Thyroid gland (tissue), 4 donors: ENCODE results near the gene MBD1. TPM values are rescaled to one million over a fixed set of nuclear protein-coding genes. Genes with fewer than 3 reads are reported as not detected.

Experiments used
- DNase-seq, 2 donors: peaks; one replicate each; pipeline ENCODE4 v3.0.0-alpha.2; 2019
- H3K27ac ChIP-seq, 3 donors: fragments of 200-600 bp; sonication (generic); 1 replicate in 2 of 3; 2 replicates in 1 of 3; pipeline ENCODE4 v1.5.1; 2016 to 2019; ENCODE audit warnings: mild to moderate bottlenecking in 1 of 3, moderate library complexity in 1 of 3
- H3K27me3 ChIP-seq: fragments of 200-600 bp; sonication (generic); one replicate; pipeline ENCODE4 v1.5.1; 2019
- H3K36me3 ChIP-seq, 2 donors: fragments of 200-600 bp; sonication (generic); one replicate each; pipeline ENCODE4 v1.5.1; 2016 to 2019
- H3K4me1 ChIP-seq, 2 donors: fragments of 200-600 bp; sonication (generic); one replicate each; pipeline ENCODE4 v1.5.1; 2017 to 2019
- H3K4me3 ChIP-seq, 3 donors: fragments of 200-600 bp; sonication (generic); replicated peaks in 1 of 3; 1 replicate in 2 of 3; 2 replicates in 1 of 3; pipeline ENCODE4 v1.5.1; 2016; ENCODE audit warnings: mild to moderate bottlenecking in 1 of 3
- H3K9me3 ChIP-seq: fragments of 200-600 bp; sonication (generic); one replicate; pipeline ENCODE4 v1.5.1; 2017
- POLR2A ChIP-seq, 2 donors: fragments of 450-650 bp; IDR thresholded peaks; one replicate each; pipeline ENCODE4 v1.6.1; 2017; ENCODE audit warnings: antibody characterized with exemption in 2 of 2, mild to moderate bottlenecking in 2 of 2, moderate library complexity in 1 of 2
- WGBS, 2 donors: methylation state at CpG; one replicate each; pipeline ENCODE4 v1.1.5; 2017; 5-methylcytosine and 5-hydroxymethylcytosine counted together
- intact Hi-C: fragments of 100-400 bp; cut with DNase I; formaldehyde crosslinking; loops from one replicate; pipeline ENCODE4 v1.15.1; 2023
- total RNA-seq, 4 donors: library from RNA; depleted of rRNA; stranded (reverse); fragments of >200 nt; gene quantifications; one replicate each; pipeline ENCODE4 v1.2.3, GENCODE V29; 2016
- TF ChIP-seq, protein P1 (sequence below), 6 experiments: fragments of 200-600 bp in 3 of 6; fragments of 450-650 bp in 3 of 6; sonication (generic) in 3 of 6; IDR thresholded peaks; one replicate each; pipeline ENCODE4 v1.5.1; 2016 to 2019; ENCODE audit warnings: antibody characterized with exemption in 6 of 6, mild to moderate bottlenecking in 2 of 6, inconsistent platforms in 1 of 6, moderate library complexity in 1 of 6

The MBD1 gene
- total RNA-seq, 4 donors from 2014 or later = 62.6 to 98.8 (median 90.6) TPM

DNA sequence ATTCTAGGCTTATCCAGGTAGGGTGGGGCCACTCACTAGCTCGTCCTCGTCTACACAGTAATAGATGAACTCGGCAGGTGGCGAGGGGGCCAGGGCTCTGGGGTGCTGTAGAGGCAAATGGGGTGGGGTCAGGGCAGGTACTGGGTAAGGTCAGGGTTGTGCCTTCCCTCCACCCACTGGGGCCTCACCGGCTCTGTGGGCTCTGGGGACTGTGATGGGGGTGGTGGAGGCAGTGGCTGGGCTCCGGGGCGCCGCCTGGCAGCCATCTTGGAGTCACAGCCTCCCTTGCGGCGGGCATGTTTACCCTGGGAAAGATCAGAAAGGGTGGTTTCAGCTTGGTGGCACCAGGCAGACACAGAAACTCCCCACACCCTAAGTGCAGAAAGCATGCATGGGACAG is 6.4 kb downstream of the MBD1 start:
- Histone ChIP-seq H3K9me3 (no peaks in the 10 kb centered on the region), H3K4me1 (peaks cover 4 to 6% of the 10 kb centered on the region in 2 donors), H3K4me3 (no peak overlapping the region), H3K36me3 (peaks cover 62 to 63% of the 10 kb centered on the region in 2 donors), H3K27me3 (no peaks in the 10 kb centered on the region), H3K27ac (no peak overlapping the region)
- no peak for DNase-seq
- intact Hi-C loops = no loop called here
- TF ChIP-seq, protein P1, sequence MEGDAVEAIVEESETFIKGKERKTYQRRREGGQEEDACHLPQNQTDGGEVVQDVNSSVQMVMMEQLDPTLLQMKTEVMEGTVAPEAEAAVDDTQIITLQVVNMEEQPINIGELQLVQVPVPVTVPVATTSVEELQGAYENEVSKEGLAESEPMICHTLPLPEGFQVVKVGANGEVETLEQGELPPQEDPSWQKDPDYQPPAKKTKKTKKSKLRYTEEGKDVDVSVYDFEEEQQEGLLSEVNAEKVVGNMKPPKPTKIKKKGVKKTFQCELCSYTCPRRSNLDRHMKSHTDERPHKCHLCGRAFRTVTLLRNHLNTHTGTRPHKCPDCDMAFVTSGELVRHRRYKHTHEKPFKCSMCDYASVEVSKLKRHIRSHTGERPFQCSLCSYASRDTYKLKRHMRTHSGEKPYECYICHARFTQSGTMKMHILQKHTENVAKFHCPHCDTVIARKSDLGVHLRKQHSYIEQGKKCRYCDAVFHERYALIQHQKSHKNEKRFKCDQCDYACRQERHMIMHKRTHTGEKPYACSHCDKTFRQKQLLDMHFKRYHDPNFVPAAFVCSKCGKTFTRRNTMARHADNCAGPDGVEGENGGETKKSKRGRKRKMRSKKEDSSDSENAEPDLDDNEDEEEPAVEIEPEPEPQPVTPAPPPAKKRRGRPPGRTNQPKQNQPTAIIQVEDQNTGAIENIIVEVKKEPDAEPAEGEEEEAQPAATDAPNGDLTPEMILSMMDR (IDR thresholded peaks at IDR 0.05) = no peak
- TF ChIP-seq POLR2A (IDR thresholded peaks at IDR 0.05) = no peak
- 97 to 99% methylated on average over 9 to 10 of the region's 10 CpGs for WGBS, 2 donors

DNA sequence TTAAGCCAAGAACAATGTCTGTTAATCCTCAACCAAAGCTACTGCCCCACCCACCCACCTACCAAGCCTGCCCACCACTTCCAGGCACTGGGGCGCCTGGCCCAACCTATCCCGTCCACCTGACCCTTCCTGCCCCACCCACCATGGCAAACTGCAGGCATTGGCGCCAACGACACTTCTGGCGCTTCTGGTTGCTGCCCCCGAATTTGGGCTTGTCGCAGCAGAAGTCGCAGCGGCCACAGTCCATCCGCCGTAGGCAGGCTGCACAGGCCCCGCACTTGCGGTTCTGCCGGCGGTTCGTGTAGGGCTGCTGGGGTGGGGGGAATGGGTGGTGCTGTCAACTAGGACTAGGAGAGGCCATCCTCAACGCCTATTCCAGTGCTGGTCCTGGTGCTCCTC is 7.3 kb downstream of the MBD1 start:
- no peaks in the 10 kb centered on the region for H3K4me1 ChIP-seq
- WGBS, 2 donors = 91 to 94% methylated on average over 11 to 17 of the region's 17 CpGs
- no peak overlapping the region for H3K27ac ChIP-seq
- no peaks in the 10 kb centered on the region for H3K9me3 ChIP-seq
- DNase-seq = no peak
- TF ChIP-seq, protein P1 (IDR thresholded peaks at IDR 0.05) = no peak
- TF ChIP-seq POLR2A (IDR thresholded peaks at IDR 0.05) = no peak
- intact Hi-C loops = no loop called here
- no peak overlapping the region for H3K4me3 ChIP-seq
- H3K36me3 ChIP-seq = peaks cover 62 to 66% of the 10 kb centered on the region in 2 donors
- no peaks in the 10 kb centered on the region for H3K27me3 ChIP-seq

DNA sequence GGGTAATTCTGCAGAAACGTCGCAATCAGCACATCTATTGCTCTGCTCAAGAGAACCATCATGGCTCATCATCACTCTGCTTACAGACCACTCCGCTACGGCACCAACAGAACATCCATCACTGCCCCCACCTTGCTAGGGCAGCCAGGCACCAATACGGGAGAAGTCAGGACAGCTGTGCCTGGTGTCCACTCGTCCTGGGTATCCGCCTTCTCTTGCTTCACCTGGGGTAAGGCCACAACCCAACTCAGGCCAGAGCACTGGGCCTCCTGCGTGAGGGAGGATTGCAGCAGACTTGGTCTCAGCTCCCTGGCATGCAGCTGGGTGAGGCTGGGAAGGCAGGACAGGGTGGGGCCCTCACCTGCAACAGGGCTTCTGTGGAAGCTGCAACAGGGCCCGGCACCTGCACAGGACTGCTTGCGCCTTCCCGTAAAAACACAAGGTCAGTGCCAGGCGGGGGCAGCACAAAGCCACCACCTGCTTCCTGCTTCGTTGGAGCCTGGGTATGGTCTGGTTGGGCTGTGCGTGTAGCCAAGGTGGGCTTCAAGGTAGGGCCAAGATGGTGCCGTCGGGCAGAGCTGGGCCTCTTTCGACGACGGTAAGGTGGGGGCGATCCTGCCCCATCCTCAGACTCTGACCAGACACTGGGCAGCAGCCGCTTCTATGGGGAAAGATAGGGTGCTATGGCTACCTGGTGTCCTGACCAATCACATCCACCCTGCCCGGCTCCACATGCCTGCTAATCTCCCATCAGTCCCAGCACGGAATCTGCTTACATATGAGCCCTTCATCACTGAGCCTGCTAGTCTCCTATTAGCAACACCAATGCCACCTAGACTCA is 7.9 kb downstream of the MBD1 start:
- DNase-seq = no peak
- TF ChIP-seq POLR2A (IDR thresholded peaks at IDR 0.05) = no peak
- TF ChIP-seq, protein P1 (IDR thresholded peaks at IDR 0.05) = no peak
- no peak overlapping the region for H3K4me3 ChIP-seq
- H3K27me3 ChIP-seq = no peaks in the 10 kb centered on the region
- intact Hi-C loops = no loop called here
- no peak overlapping the region for H3K27ac ChIP-seq
- no peaks in the 10 kb centered on the region for H3K9me3 ChIP-seq
- WGBS, 2 donors = 96 to 97% methylated on average over 22 of the region's 23 CpGs
- H3K36me3 ChIP-seq = peaks cover 62 to 66% of the 10 kb centered on the region in 2 donors
- H3K4me1 ChIP-seq = no peaks in the 10 kb centered on the region

DNA sequence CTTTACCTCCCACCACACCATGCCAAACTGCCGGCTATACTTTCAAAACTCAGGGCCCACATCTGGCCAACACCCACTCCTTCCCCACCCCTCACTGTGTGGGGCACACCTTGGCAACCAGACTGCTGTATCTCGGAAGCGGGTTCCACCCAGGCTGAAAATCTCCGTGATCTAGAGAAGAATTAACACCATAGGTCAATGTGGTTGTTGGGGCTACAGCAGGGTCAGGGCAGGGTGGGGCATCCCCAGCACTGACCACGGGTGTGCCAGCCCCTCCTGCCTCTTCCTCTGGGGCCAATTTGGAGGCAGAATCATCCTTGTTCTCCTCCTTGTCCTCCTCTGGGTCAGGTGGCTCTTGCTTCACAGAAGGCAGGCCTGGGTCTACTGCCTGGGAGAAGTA is 8.8 kb downstream of the MBD1 start:
- H3K36me3 ChIP-seq = peaks cover 62 to 66% of the 10 kb centered on the region in 2 donors

More for the DNA sequence above, 8.8 kb downstream of the MBD1 start:
- no peak overlapping the region for H3K4me3 ChIP-seq
- no peak for DNase-seq
- 84 to 97% methylated on average over 5 of the region's 5 CpGs for WGBS, 2 donors
- no peak for TF ChIP-seq POLR2A (IDR thresholded peaks at IDR 0.05)
- TF ChIP-seq, protein P1 (IDR thresholded peaks at IDR 0.05) = no peak
- no peaks in the 10 kb centered on the region for H3K9me3 ChIP-seq
- no peak overlapping the region for H3K27ac ChIP-seq
- H3K4me1 ChIP-seq = no peaks in the 10 kb centered on the region
- no peaks in the 10 kb centered on the region for H3K27me3 ChIP-seq
- intact Hi-C loops = no loop called here
